Activated B cell treated with CpG ODN at 0.5 μM for 24 hours (primary cell): ENCODE measurements around the gene EWSR1. TPM values are rescaled to one million over a fixed set of nuclear protein-coding genes. Genes with fewer than 3 reads are reported as not detected.

Source experiments
- ATAC-seq: fragments of 200-7000 bp; cut with Tn5 transposase; one replicate; pipeline ENCODE4 v1.10.0; 2021; ENCODE audit warnings: low read depth, mild to moderate bottlenecking, moderate library complexity
- CTCF ChIA-PET: fragments of 350-600 bp; sonication (Branson Sonifier 250); formaldehyde crosslinking; loops from one replicate; lab custom pipeline; 2021; ENCODE audit warnings: antibody characterized with exemption; lab: Charles Lee
- POLR2A ChIA-PET: fragments of 350-600 bp; sonication (Branson Sonifier 250); formaldehyde crosslinking; loops from one replicate; lab custom pipeline; 2021; ENCODE audit warnings: antibody characterized with exemption; lab: Charles Lee
- DNase-seq: peaks from one replicate; pipeline ENCODE4 v3.0.0; 2022
- H3K27ac Mint-ChIP-seq: one replicate; pipeline ENCODE4 v1.8.0; 2020; ENCODE audit warnings: mixed read lengths
- H3K27me3 Mint-ChIP-seq: one replicate; pipeline ENCODE4 v1.8.0; 2021; ENCODE audit warnings: mixed read lengths
- H3K36me3 Mint-ChIP-seq: one replicate; pipeline ENCODE4 v1.8.0; 2021; ENCODE audit warnings: low read depth, mixed read lengths
- H3K4me1 Mint-ChIP-seq: one replicate; pipeline ENCODE4 v1.8.0; 2021; ENCODE audit warnings: mixed read lengths
- H3K4me3 Mint-ChIP-seq: one replicate; pipeline ENCODE4 v1.8.0; 2020; ENCODE audit warnings: mild to moderate bottlenecking, mixed read lengths
- H3K9me3 Mint-ChIP-seq: one replicate; pipeline ENCODE4 v1.8.0; 2020; ENCODE audit warnings: mixed read lengths
- intact Hi-C: fragments of 100-400 bp; cut with micrococcal nuclease; formaldehyde crosslinking; loops from one replicate; pipeline ENCODE4 v1.15.1; 2024
- total RNA-seq: library from RNA; stranded (reverse); gene quantifications from 2 replicates; pipeline ENCODE4 v1.2.3, GENCODE V29; 2022
- TF ChIP-seq, protein P1 (sequence below): fragments of 200-600 bp; IDR thresholded peaks from one replicate; pipeline ENCODE4 v1.8.0; 2022; ENCODE audit warnings: antibody characterized with exemption, mild to moderate bottlenecking

EWSR1 gene
- total RNA-seq, 1 donor from 2014 or later, result 382 TPM

DNA sequence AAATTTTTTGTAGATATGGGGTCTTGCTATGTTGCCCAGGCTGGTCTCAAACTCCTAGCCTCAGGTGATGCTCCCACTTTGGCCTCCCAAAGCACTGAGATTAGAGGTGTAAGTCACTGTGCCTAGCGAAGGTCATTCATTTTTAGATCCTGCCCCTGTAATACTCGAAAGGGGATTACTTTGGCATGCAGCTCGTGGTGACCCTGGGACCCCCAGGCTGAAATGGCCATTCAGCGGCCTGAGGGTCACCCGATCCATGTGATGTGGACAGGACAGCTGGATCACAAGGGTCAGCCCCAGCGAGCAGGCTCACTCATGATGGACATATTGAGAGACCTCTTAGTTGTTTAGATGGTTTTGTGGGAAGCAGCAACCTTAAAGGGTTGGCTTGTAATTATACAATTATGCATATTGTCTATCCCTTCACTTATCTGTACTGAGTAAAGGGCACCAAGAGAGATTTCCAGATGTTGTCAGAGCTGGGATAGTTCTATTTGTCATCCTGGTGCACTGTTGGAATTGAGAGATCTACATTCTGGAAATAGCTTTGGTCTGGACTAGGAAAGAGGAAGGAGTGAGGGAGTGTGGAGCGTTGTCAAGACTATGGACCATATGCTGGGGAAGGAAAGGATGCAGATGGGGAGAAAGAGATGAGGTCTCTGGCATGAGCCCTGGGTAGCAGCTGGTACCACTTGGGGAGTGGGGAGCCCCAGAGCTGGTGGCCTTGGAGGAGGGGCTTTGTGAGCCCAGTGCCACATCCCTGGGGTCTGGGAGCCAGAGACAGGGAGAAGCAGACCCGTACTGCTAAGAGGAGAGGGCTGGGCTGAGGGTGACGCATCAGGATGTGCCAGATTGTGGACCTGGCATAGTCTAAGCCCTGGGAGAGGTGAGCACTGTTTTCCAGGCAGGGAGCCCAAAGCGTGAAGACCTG, 15.8 kb upstream of the EWSR1 start:
- H3K36me3 Mint-ChIP-seq, result no peaks in the 10 kb centered on the region
- H3K4me1 Mint-ChIP-seq, result no peaks in the 10 kb centered on the region
- POLR2A ChIA-PET, result no interaction called here
- TF ChIP-seq, protein P1, sequence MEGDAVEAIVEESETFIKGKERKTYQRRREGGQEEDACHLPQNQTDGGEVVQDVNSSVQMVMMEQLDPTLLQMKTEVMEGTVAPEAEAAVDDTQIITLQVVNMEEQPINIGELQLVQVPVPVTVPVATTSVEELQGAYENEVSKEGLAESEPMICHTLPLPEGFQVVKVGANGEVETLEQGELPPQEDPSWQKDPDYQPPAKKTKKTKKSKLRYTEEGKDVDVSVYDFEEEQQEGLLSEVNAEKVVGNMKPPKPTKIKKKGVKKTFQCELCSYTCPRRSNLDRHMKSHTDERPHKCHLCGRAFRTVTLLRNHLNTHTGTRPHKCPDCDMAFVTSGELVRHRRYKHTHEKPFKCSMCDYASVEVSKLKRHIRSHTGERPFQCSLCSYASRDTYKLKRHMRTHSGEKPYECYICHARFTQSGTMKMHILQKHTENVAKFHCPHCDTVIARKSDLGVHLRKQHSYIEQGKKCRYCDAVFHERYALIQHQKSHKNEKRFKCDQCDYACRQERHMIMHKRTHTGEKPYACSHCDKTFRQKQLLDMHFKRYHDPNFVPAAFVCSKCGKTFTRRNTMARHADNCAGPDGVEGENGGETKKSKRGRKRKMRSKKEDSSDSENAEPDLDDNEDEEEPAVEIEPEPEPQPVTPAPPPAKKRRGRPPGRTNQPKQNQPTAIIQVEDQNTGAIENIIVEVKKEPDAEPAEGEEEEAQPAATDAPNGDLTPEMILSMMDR, result no peak
- H3K4me3 Mint-ChIP-seq, result no peak overlapping the region
- intact Hi-C loops, result no loop called here
- CTCF ChIA-PET, result interaction anchor here (0.6 kb wide), 1 partner anchor 12 kb away, joined by 3 read pairs; no protein-coding TSS in a partner anchor
- ATAC-seq, result no peak
- peaks cover 5% of the 10 kb centered on the region for H3K27me3 Mint-ChIP-seq
- no peaks in the 10 kb centered on the region for H3K9me3 Mint-ChIP-seq
- DNase-seq, result no peak
- H3K27ac Mint-ChIP-seq, result no peak overlapping the region

DNA sequence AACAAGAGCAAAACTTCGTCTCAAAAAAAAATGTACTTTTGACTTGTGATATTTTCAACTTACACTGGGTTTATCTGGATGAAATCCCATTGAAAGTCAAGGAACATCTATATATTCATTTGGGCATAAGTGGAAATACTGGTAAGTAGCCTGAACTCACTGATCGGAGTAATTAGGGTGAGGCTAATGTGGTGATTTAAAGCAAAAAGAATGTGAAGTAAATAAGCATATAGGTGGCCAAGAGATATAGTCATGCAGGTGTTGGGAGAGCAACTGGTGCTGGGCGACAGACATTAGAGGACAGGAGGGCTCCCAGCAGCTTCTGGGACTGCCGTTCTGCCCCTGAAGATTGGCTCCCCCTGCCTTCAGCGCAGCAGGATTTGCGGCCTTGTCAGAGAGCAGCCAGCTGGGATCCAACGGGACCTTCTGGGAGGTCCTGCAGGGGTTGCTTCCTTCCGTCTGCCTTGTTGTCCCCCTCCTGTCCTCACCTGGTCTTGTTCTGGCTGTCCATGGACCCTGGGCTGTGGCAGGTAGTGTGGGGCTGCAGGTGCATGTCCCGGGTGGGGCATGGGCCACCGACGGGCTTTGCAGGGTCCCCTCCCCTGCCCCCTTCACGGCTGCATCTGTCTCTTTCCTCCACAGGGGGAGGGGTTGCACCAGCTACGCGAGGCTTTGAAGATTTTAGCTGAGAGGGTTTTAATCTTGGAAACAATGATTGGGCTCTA, 14.3 kb upstream of the EWSR1 start:
- intact Hi-C loops, result no loop called here
- POLR2A ChIA-PET, result no interaction called here
- TF ChIP-seq, protein P1, result no peak
- H3K4me3 Mint-ChIP-seq, result no peak overlapping the region
- no peaks in the 10 kb centered on the region for H3K9me3 Mint-ChIP-seq
- CTCF ChIA-PET, result interaction anchor here (3.4 kb wide), 1 partner anchor 8 kb away, joined by 11 read pairs; no protein-coding TSS in a partner anchor
- ATAC-seq (no peak), DNase-seq (no peak)
- H3K4me1 Mint-ChIP-seq, result no peaks in the 10 kb centered on the region
- no peak overlapping the region for H3K27ac Mint-ChIP-seq
- no peaks in the 10 kb centered on the region for H3K36me3 Mint-ChIP-seq
- H3K27me3 Mint-ChIP-seq, result peaks cover 5% of the 10 kb centered on the region

DNA sequence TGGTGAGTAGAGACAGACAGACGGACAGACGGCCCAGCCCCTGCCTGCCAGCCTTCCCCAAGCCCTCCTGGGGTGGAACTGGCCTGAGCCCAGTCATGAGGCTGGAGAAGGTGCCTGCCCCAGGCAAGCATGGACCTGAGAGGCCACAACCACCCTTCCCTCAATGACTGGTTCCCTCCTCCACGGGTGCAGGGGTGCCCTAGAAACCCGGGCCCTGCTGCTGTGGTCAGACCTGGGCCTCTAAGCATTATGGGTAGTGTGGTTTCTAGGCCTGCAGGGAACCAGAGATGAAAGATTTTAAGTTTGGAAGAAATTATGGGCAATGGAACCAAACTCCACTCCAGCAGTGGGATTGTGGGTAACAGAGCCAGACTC, 13.8 kb upstream of the EWSR1 start:
- DNase-seq (no peak), ATAC-seq (no peak)
- ChIA-PET POLR2A (interaction anchor here (0.6 kb wide), 1 partner anchor 52 kb away, joined by 10 read pairs; no protein-coding TSS in a partner anchor), CTCF (interaction anchor here (3.4 kb wide), 1 partner anchor 9 kb away, joined by 11 read pairs; no protein-coding TSS in a partner anchor)
- Mint-ChIP-seq H3K27ac (no peak overlapping the region), H3K9me3 (no peaks in the 10 kb centered on the region), H3K27me3 (peaks cover 5% of the 10 kb centered on the region), H3K4me3 (no peak overlapping the region), H3K4me1 (no peaks in the 10 kb centered on the region), H3K36me3 (no peaks in the 10 kb centered on the region)
- TF ChIP-seq, protein P1, result no peak
- intact Hi-C loops, result no loop called here

DNA sequence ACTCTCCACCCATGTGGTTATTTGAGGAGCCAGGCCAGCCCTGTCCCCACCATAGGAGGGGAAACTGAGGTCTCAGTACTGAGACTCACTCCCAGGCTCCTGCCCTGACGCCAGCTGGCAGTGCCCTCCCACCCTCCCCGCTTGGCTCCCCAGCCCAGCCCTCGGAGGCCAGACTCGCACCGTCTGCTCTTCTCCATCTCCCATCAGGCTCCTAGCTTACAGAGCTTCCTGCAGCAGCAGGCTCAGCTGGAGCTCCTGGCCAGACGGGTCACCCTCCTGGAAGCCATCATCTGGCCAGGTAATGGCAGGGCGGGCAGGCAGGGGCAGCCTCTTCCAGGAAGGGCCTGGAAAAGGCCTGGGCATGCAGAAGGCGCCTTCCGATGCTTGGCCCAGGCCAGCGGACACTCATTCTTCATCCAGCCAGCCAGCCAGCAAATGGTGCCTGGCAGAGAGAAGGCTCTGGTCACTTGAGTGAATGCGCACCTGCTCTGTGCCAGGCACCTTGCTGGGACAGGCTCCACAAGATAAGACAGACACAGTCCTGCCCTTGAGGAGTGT, 12.9 kb upstream of the EWSR1 start:
- Mint-ChIP-seq H3K4me1 (no peaks in the 10 kb centered on the region), H3K36me3 (no peaks in the 10 kb centered on the region)
- CTCF ChIA-PET, result interaction anchor here (3.4 kb wide), 1 partner anchor 10 kb away, joined by 11 read pairs; no protein-coding TSS in a partner anchor

More for the DNA sequence above, 12.9 kb upstream of the EWSR1 start:
- DNase-seq (no peak), ATAC-seq (no peak)
- Mint-ChIP-seq H3K27me3 (peaks cover 5% of the 10 kb centered on the region), H3K4me3 (no peak overlapping the region), H3K27ac (no peak overlapping the region), H3K9me3 (no peaks in the 10 kb centered on the region)
- intact Hi-C loops, result no loop called here
- POLR2A ChIA-PET, result interaction anchor here (0.6 kb wide), 1 partner anchor 51 kb away, joined by 10 read pairs; no protein-coding TSS in a partner anchor
- TF ChIP-seq, protein P1, result no peak
